ENCODE data around the gene MINDY2.
A peak's percentile ranks its signal among the peaks of the same experiment; 100 is the strongest.

- no peak; the same call in 1 of the 2 replicates for TF ChIP-seq POLR2AphosphoS5 (IDR thresholded peaks at IDR 0.05; ENCODE audit: low read depth, low read length)
- TF ChIP-seq TAF1 (IDR thresholded peaks at IDR 0.05; ENCODE audit: borderline replicate concordance, low read depth, low read length), result peak; percentile 69; the same call in 1 of the 2 replicates
- TF ChIP-seq POLR2A (IDR thresholded peaks at IDR 0.05; ENCODE audit: low read depth, low read length), result peak; percentile 73
Measured at GRCh38 chr15:58770857-58771620, at the start of gene MINDY2.
